HepG2 (cell line): Measurements from ENCODE around the gene GSAP. TPM values are rescaled to one million over a fixed set of nuclear protein-coding genes. Genes with fewer than 3 reads are reported as not detected.

Experiments
- CREM ChIP-seq, 2 experiments: sonication (generic) in 1 of 2; formaldehyde crosslinking in 1 of 2; IDR thresholded peaks; 2 replicates each; pipeline versions ENCODE4 v1.4.0 to v1.6.1; 2016 to 2020; ENCODE audit warnings: antibody characterized with exemption in 1 of 2, mild to moderate bottlenecking in 1 of 2, missing genetic modification reagents in 1 of 2
- CSRNP1 ChIP-seq: sonication (generic); formaldehyde crosslinking; IDR thresholded peaks from 2 replicates; pipeline ENCODE4 v1.8.1; 2023; ENCODE audit warnings: mild to moderate bottlenecking, missing genetic modification reagents
- JUN ChIP-seq: sonication (generic); formaldehyde crosslinking; IDR thresholded peaks from 2 replicates; pipeline ENCODE4 v1.4.0; 2020; ENCODE audit warnings: mild to moderate bottlenecking, missing genetic modification reagents
- MYNN ChIP-seq: sonication (generic); formaldehyde crosslinking; IDR thresholded peaks from 2 replicates; pipeline ENCODE4 v1.4.0; 2020; ENCODE audit warnings: mild to moderate bottlenecking, low read depth, missing genetic modification reagents
- MZF1 ChIP-seq: sonication (generic); formaldehyde crosslinking; IDR thresholded peaks from 2 replicates; pipeline ENCODE4 v1.8.1; 2023; ENCODE audit warnings: mild to moderate bottlenecking, missing genetic modification reagents, borderline replicate concordance
- NPAS2 ChIP-seq: sonication (generic); formaldehyde crosslinking; IDR thresholded peaks from 2 replicates; pipeline ENCODE4 v1.8.0; 2022; ENCODE audit warnings: mild to moderate bottlenecking, missing genetic modification reagents, borderline replicate concordance
- REPIN1 ChIP-seq: sonication (generic); formaldehyde crosslinking; IDR thresholded peaks from 2 replicates; pipeline ENCODE4 v1.8.0; 2022; ENCODE audit warnings: missing genetic modification reagents, low read depth, mild to moderate bottlenecking, borderline replicate concordance
- THAP9 ChIP-seq: sonication (generic); formaldehyde crosslinking; IDR thresholded peaks from 2 replicates; pipeline ENCODE4; 2020; ENCODE audit warnings: missing genetic modification reagents, mild to moderate bottlenecking, borderline replicate concordance
- WIZ ChIP-seq: sonication (generic); formaldehyde crosslinking; IDR thresholded peaks from 2 replicates; pipeline ENCODE4 v1.5.1; 2020; ENCODE audit warnings: mild to moderate bottlenecking, missing genetic modification reagents
- YEATS2 ChIP-seq: sonication (generic); formaldehyde crosslinking; IDR thresholded peaks from 2 replicates; pipeline ENCODE4 v1.4.0; 2020; ENCODE audit warnings: missing genetic modification reagents, borderline replicate concordance
- ZBTB7A ChIP-seq: sonication (generic); formaldehyde crosslinking; IDR thresholded peaks from 2 replicates; pipeline ENCODE4 v1.8.0; 2022; ENCODE audit warnings: mild to moderate bottlenecking, missing genetic modification reagents
- ZKSCAN8 ChIP-seq: IDR thresholded peaks from 2 replicates; pipeline ENCODE4 v1.6.1; 2016; ENCODE audit warnings: borderline replicate concordance, missing genetic modification reagents, missing compliant biosample characterization
- ZMYM2 ChIP-seq: sonication (generic); formaldehyde crosslinking; IDR thresholded peaks from 2 replicates; pipeline ENCODE4 v1.8.0; 2022; ENCODE audit warnings: mild to moderate bottlenecking, missing genetic modification reagents
- ZNF12 ChIP-seq: sonication (generic); formaldehyde crosslinking; IDR thresholded peaks from 2 replicates; pipeline ENCODE4 v1.5.0; 2020; ENCODE audit warnings: missing genetic modification reagents
- ZNF3 ChIP-seq: IDR thresholded peaks from 2 replicates; pipeline ENCODE4 v1.7.0; 2017; ENCODE audit warnings: inconsistent platforms
- ZNF556 ChIP-seq: sonication (generic); formaldehyde crosslinking; IDR thresholded peaks from 2 replicates; pipeline ENCODE4 v1.4.0; 2020; ENCODE audit warnings: mild to moderate bottlenecking, missing genetic modification reagents, borderline replicate concordance
- polyA plus RNA-seq, 8 experiments: library from polyadenylated mRNA; depleted of rRNA in 3 of 8; stranded (reverse) in 7 of 8; unstranded in 1 of 8; fragments of >200 nt; fragmentation: Illumina TruSeq in 4 of 8; extraction: Trizol in 4 of 8; gene quantifications; 2 replicates each; pipeline versions ENCODE4 v1.2.1 to v1.2.3, GENCODE V29; 2011 to 2016; ENCODE audit warnings: low read depth in 4 of 8, missing spikeins in 1 of 8, mixed read lengths in 1 of 8; ENCODE audit not compliant: insufficient read depth in 1 of 8
- total RNA-seq, 5 experiments: library from RNA; depleted of rRNA; stranded (reverse); fragments of >200 nt; fragmentation: Illumina TruSeq; extraction: Trizol; gene quantifications; 2 replicates each; pipeline ENCODE4 v1.2.3, GENCODE V29; 2016; ENCODE audit warnings: low read depth in 1 of 5
- TF ChIP-seq, protein P1 (sequence below): sonication (generic); formaldehyde crosslinking; IDR thresholded peaks from 2 replicates; pipeline ENCODE4 v1.4.0; 2020; ENCODE audit warnings: missing genetic modification reagents
- TF ChIP-seq, protein P2 (sequence below): sonication (generic); formaldehyde crosslinking; conservative IDR thresholded peaks from 2 replicates; pipeline ENCODE4 v1.4.0; 2020; ENCODE audit warnings: mild to moderate bottlenecking, missing genetic modification reagents, moderate library complexity

The GSAP gene
- total and polyA plus RNA-seq, 2 of the 13 experiments (the other 11 are each of a cell fraction or from before 2014, with no cell fraction given), result 34.6 to 40.6 TPM

- TF ChIP-seq, protein P1, sequence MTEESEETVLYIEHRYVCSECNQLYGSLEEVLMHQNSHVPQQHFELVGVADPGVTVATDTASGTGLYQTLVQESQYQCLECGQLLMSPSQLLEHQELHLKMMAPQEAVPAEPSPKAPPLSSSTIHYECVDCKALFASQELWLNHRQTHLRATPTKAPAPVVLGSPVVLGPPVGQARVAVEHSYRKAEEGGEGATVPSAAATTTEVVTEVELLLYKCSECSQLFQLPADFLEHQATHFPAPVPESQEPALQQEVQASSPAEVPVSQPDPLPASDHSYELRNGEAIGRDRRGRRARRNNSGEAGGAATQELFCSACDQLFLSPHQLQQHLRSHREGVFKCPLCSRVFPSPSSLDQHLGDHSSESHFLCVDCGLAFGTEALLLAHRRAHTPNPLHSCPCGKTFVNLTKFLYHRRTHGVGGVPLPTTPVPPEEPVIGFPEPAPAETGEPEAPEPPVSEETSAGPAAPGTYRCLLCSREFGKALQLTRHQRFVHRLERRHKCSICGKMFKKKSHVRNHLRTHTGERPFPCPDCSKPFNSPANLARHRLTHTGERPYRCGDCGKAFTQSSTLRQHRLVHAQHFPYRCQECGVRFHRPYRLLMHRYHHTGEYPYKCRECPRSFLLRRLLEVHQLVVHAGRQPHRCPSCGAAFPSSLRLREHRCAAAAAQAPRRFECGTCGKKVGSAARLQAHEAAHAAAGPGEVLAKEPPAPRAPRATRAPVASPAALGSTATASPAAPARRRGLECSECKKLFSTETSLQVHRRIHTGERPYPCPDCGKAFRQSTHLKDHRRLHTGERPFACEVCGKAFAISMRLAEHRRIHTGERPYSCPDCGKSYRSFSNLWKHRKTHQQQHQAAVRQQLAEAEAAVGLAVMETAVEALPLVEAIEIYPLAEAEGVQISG (CRISPR knock-in tag), result no peak
- TF ChIP-seq ZNF3 (CRISPR knock-in tag) (no peak), ZMYM2 (CRISPR knock-in tag) (no peak), ZKSCAN8 (CRISPR knock-in tag) (no peak), REPIN1 (no peak), MYNN (CRISPR knock-in tag) (no peak), NPAS2 (no peak), THAP9 (no peak), CSRNP1 (CRISPR knock-in tag) (no peak), JUN (no peak), ZNF12 (CRISPR knock-in tag) (0 out of 2 replicates have a peak, but pooled peaks have one; percentile 9), WIZ (CRISPR knock-in tag) (no peak), YEATS2 (CRISPR knock-in tag) (no peak), MZF1 (CRISPR knock-in tag) (no peak), ZBTB7A (CRISPR knock-in tag) (no peak), CREM (IDR thresholded peaks at IDR 0.05) (no peak), CREM (CRISPR knock-in tag; IDR thresholded peaks at IDR 0.05) (no peak), ZNF556 (CRISPR knock-in tag) (no peak)
- TF ChIP-seq, protein P2, sequence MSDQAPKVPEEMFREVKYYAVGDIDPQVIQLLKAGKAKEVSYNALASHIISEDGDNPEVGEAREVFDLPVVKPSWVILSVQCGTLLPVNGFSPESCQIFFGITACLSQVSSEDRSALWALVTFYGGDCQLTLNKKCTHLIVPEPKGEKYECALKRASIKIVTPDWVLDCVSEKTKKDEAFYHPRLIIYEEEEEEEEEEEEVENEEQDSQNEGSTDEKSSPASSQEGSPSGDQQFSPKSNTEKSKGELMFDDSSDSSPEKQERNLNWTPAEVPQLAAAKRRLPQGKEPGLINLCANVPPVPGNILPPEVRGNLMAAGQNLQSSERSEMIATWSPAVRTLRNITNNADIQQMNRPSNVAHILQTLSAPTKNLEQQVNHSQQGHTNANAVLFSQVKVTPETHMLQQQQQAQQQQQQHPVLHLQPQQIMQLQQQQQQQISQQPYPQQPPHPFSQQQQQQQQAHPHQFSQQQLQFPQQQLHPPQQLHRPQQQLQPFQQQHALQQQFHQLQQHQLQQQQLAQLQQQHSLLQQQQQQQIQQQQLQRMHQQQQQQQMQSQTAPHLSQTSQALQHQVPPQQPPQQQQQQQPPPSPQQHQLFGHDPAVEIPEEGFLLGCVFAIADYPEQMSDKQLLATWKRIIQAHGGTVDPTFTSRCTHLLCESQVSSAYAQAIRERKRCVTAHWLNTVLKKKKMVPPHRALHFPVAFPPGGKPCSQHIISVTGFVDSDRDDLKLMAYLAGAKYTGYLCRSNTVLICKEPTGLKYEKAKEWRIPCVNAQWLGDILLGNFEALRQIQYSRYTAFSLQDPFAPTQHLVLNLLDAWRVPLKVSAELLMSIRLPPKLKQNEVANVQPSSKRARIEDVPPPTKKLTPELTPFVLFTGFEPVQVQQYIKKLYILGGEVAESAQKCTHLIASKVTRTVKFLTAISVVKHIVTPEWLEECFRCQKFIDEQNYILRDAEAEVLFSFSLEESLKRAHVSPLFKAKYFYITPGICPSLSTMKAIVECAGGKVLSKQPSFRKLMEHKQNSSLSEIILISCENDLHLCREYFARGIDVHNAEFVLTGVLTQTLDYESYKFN (CRISPR knock-in tag), result no peak
Observed at GRCh38 chr7:77416621-77417371, 647 bp upstream of the GSAP start (continued).
